ENCODE results near the gene PRR20G. TPM values are rescaled to one million over a fixed set of nuclear protein-coding genes. Genes with fewer than 3 reads are reported as not detected.

PRR20G gene
- total and polyA plus RNA-seq, 9 of the 15 experiments (the other 6 are each of a cell fraction or from before 2014, with no cell fraction given): not detected

GRCh38 chr3:127286571-127287140 lies 1.2 kb downstream of the PRR20G start (continued):
- TF ChIP-seq, protein P1, sequence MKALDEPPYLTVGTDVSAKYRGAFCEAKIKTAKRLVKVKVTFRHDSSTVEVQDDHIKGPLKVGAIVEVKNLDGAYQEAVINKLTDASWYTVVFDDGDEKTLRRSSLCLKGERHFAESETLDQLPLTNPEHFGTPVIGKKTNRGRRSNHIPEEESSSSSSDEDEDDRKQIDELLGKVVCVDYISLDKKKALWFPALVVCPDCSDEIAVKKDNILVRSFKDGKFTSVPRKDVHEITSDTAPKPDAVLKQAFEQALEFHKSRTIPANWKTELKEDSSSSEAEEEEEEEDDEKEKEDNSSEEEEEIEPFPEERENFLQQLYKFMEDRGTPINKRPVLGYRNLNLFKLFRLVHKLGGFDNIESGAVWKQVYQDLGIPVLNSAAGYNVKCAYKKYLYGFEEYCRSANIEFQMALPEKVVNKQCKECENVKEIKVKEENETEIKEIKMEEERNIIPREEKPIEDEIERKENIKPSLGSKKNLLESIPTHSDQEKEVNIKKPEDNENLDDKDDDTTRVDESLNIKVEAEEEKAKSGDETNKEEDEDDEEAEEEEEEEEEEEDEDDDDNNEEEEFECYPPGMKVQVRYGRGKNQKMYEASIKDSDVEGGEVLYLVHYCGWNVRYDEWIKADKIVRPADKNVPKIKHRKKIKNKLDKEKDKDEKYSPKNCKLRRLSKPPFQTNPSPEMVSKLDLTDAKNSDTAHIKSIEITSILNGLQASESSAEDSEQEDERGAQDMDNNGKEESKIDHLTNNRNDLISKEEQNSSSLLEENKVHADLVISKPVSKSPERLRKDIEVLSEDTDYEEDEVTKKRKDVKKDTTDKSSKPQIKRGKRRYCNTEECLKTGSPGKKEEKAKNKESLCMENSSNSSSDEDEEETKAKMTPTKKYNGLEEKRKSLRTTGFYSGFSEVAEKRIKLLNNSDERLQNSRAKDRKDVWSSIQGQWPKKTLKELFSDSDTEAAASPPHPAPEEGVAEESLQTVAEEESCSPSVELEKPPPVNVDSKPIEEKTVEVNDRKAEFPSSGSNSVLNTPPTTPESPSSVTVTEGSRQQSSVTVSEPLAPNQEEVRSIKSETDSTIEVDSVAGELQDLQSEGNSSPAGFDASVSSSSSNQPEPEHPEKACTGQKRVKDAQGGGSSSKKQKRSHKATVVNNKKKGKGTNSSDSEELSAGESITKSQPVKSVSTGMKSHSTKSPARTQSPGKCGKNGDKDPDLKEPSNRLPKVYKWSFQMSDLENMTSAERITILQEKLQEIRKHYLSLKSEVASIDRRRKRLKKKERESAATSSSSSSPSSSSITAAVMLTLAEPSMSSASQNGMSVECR (CRISPR knock-in tag; IDR thresholded peaks at IDR 0.05): no peak

GRCh38 chr3:127284258-127284657 lies 3.6 kb downstream of the PRR20G start:
- intact Hi-C loops (cut with micrococcal nuclease): no loop called here
- no peak for TF ChIP-seq NR3C1 (CRISPR knock-in tag; IDR thresholded peaks at IDR 0.05)
- no peak for TF ChIP-seq ZNF655 (CRISPR knock-in tag; IDR thresholded peaks at IDR 0.05)
- TF ChIP-seq ZNF239 (CRISPR knock-in tag; IDR thresholded peaks at IDR 0.05): no peak
- TF ChIP-seq HSF4 (CRISPR knock-in tag; IDR thresholded peaks at IDR 0.05; ENCODE audit: borderline replicate concordance): no peak
- TF ChIP-seq TAF15 (IDR thresholded peaks at IDR 0.05; ENCODE audit: low read depth, low read length): no peak
- no peak for TF ChIP-seq STAT5A (IDR thresholded peaks at IDR 0.05; ENCODE audit: borderline replicate concordance, low read length)
- TF ChIP-seq, protein P2, sequence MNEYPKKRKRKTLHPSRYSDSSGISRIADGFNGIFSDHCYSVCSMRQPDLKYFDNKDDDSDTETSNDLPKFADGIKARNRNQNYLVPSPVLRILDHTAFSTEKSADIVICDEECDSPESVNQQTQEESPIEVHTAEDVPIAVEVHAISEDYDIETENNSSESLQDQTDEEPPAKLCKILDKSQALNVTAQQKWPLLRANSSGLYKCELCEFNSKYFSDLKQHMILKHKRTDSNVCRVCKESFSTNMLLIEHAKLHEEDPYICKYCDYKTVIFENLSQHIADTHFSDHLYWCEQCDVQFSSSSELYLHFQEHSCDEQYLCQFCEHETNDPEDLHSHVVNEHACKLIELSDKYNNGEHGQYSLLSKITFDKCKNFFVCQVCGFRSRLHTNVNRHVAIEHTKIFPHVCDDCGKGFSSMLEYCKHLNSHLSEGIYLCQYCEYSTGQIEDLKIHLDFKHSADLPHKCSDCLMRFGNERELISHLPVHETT (CRISPR knock-in tag; conservative IDR thresholded peaks at IDR 0.05 in 1 of 2, IDR thresholded peaks at IDR 0.05 in 1 of 2): no peak
- TF ChIP-seq, protein P3, sequence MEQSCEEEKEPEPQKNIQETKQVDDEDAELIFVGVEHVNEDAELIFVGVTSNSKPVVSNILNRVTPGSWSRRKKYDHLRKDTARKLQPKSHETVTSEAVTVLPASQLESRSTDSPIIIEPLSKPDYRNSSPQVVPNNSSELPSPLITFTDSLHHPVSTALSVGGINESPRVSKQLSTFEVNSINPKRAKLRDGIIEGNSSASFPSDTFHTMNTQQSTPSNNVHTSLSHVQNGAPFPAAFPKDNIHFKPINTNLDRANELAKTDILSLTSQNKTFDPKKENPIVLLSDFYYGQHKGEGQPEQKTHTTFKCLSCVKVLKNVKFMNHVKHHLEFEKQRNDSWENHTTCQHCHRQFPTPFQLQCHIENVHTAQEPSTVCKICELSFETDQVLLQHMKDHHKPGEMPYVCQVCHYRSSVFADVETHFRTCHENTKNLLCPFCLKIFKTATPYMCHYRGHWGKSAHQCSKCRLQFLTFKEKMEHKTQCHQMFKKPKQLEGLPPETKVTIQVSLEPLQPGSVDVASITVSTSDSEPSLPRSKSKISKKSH (CRISPR knock-in tag; IDR thresholded peaks at IDR 0.05): no peak
- no peak for TF ChIP-seq SRSF3 (IDR thresholded peaks at IDR 0.05; ENCODE audit: insufficient read depth, low read length)

More at GRCh38 chr3:127284258-127284657, 3.6 kb downstream of the PRR20G start:
- no peak overlapping the region for H2AFZ ChIP-seq (ENCODE audit: low read depth, low read length)
- no peak overlapping the region for H3K27ac ChIP-seq (ENCODE audit: extremely low read depth, low read depth, low read length)
- no peak overlapping the region for H3K4me3 ChIP-seq
- in situ Hi-C loops (cut with MboI): no loop called here
- H3K27me3 ChIP-seq (ENCODE audit: control insufficient read depth in 2 of 2, insufficient read depth in 2 of 2, low read length in 2 of 2): no peaks in the 10 kb centered on the region
- no peaks in the 10 kb centered on the region for H3K4me1 ChIP-seq (replicated peaks in 1 of 2; ENCODE audit: control insufficient read depth in 2 of 2, insufficient read depth in 2 of 2, low read length in 2 of 2)
- no peak overlapping the region for H3K4me2 ChIP-seq (ENCODE audit: insufficient read depth, low read length)
- no TSS peak for BruUV-seq (replicated peaks)
- no peaks in the 10 kb centered on the region for H3K9me1 ChIP-seq (ENCODE audit: control insufficient read depth, insufficient read depth, low read length)
- ATAC-seq (no peak), FAIRE-seq (no peak), DNase-seq (ENCODE audit: extremely low read depth in 1 of 4, low spot score in 3 of 4) (no peak)
- H3K9ac ChIP-seq (ENCODE audit: insufficient read depth in 1 of 2, low read depth in 2 of 2, low read length in 2 of 2): no peak overlapping the region
- CTCF ChIA-PET (ENCODE audit: low intra/inter-chr PET ratio): no interaction called here
- POLR2A ChIA-PET: no interaction called here
- WGBS (ENCODE audit: insufficient coverage, low coverage, missing lambda C conversion rate): 0% methylated on average over 7 of the region's 12 CpGs
- no peaks in the 10 kb centered on the region for H3K9me3 ChIP-seq (replicated peaks; ENCODE audit: control insufficient read depth, insufficient read depth, low read depth, low read length)
- no peaks in the 10 kb centered on the region for H4K20me1 ChIP-seq (replicated peaks; ENCODE audit: control insufficient read depth, insufficient read depth, low read length)
- H3K36me3 ChIP-seq (ENCODE audit: control insufficient read depth, insufficient read depth, low read length): no peaks in the 10 kb centered on the region
- H3K79me2 ChIP-seq (ENCODE audit: control insufficient read depth, insufficient read depth, low read length): no peaks in the 10 kb centered on the region
